K562 (cell line): ENCODE results near the gene MAD1L1. TPM values are rescaled to one million over a fixed set of nuclear protein-coding genes. Genes with fewer than 3 reads are reported as not detected.

Experiments
- ATAC-seq: fragments of 200-7000 bp; cut with Tn5 transposase; 3 replicates; pipeline ENCODE4 v1.9.1; 2020; ENCODE audit warnings: moderate library complexity
- BruUV-seq: library from RNA; stranded (reverse); fragments of 400-500 nt; replicated peaks from 2 replicates; lab custom pipeline; 2021; lab: Mats Ljungman, UMichigan
- CTCF ChIA-PET: fragments of 300-600 bp; formaldehyde crosslinking; extraction: SDS; loops from one replicate; lab custom pipeline; 2021; ENCODE audit warnings: low intra/inter-chr PET ratio; lab: Yijun Ruan, JAX
- POLR2A ChIA-PET: fragments of 300-600, 350-650 bp; sonication (Branson Sonifier 250); formaldehyde crosslinking; extraction: SDS; loops from one replicate; lab custom pipeline; 2021; ENCODE audit warnings: antibody characterized with exemption, inconsistent platforms; lab: Yijun Ruan, JAX
- DNase-seq, 4 experiments: peaks; one replicate each; pipeline versions ENCODE4 v3.0.0 to v3.0.0-alpha.2; 2011 to 2018; ENCODE audit warnings: low spot score in 3 of 4, mixed read lengths in 3 of 4; ENCODE audit errors: extremely low read depth in 1 of 4
- FAIRE-seq: peaks from 2 replicates; lab custom pipeline; 2011; peaks lifted over from hg19 to GRCh38; lab: Jason Lieb, UNC
- H2AFZ ChIP-seq: 2 replicates; pipeline ENCODE4 v1.6.0; 2011; ENCODE audit warnings: low read depth, low read length, control low read depth, inconsistent platforms
- H3K27ac ChIP-seq: fragments of 200-600 bp; 3 replicates; pipeline ENCODE4 v1.8.0; 2011; ENCODE audit warnings: low read depth, mild to moderate bottlenecking, control low read depth, inconsistent platforms, low read length, moderate library complexity, mixed read lengths; ENCODE audit errors: extremely low read depth
- H3K27me3 ChIP-seq, 2 experiments: fragments of 300-600 bp in 1 of 2; 2 replicates in 1 of 2; 3 replicates in 1 of 2; pipeline versions ENCODE4 v1.6.0 to v1.8.0; 2011; ENCODE audit warnings: inconsistent platforms in 2 of 2, low read length in 2 of 2, mild to moderate bottlenecking in 1 of 2, mixed read lengths in 1 of 2, moderate library complexity in 1 of 2; ENCODE audit not compliant: control insufficient read depth in 2 of 2, insufficient read depth in 2 of 2
- H3K36me3 ChIP-seq: fragments of 300-600 bp; 3 replicates; pipeline ENCODE4 v1.8.0; 2011; ENCODE audit warnings: mild to moderate bottlenecking, low read length, inconsistent platforms; ENCODE audit not compliant: control insufficient read depth, insufficient read depth
- H3K4me1 ChIP-seq, 2 experiments: fragments of 200-600 bp in 1 of 2; replicated peaks in 1 of 2; 2 replicates in 1 of 2; 3 replicates in 1 of 2; pipeline versions ENCODE4 v1.5.1 to v1.8.0; 2011; ENCODE audit warnings: inconsistent platforms in 2 of 2, low read length in 2 of 2, mild to moderate bottlenecking in 1 of 2, mixed read lengths in 1 of 2, moderate library complexity in 1 of 2; ENCODE audit not compliant: control insufficient read depth in 2 of 2, insufficient read depth in 2 of 2
- H3K4me2 ChIP-seq: 2 replicates; pipeline ENCODE4 v1.6.1; 2011; ENCODE audit warnings: low read length, control low read depth, inconsistent platforms, mixed read lengths; ENCODE audit not compliant: insufficient read depth
- H3K4me3 ChIP-seq: fragments of 200-600 bp; sonication (generic), shearing (Covaris generic); 2 replicates; pipeline ENCODE4 v1.5.1; 2016; ENCODE audit warnings: control low read depth, inconsistent platforms
- H3K79me2 ChIP-seq: fragments of 200-600 bp; 3 replicates; pipeline ENCODE4 v1.8.0; 2011; ENCODE audit warnings: low read length, inconsistent platforms; ENCODE audit not compliant: control insufficient read depth, insufficient read depth
- H3K9ac ChIP-seq, 2 experiments: 2 replicates each; pipeline versions ENCODE4 v1.6.0 to v1.6.1; 2011; ENCODE audit warnings: low read depth in 2 of 2, low read length in 2 of 2, control low read depth in 1 of 2, inconsistent platforms in 1 of 2, mild to moderate bottlenecking in 1 of 2, mixed read lengths in 1 of 2; ENCODE audit not compliant: insufficient read depth in 1 of 2
- H3K9me1 ChIP-seq: one replicate; pipeline ENCODE4 v1.6.0; 2011; ENCODE audit warnings: inconsistent platforms, mild to moderate bottlenecking, low read length, moderate library complexity; ENCODE audit not compliant: control insufficient read depth, insufficient read depth
- H3K9me3 ChIP-seq: replicated peaks from 2 replicates; pipeline ENCODE4 v1.5.1; 2011; ENCODE audit warnings: low read depth, low read length, inconsistent platforms; ENCODE audit not compliant: control insufficient read depth, insufficient read depth
- H4K20me1 ChIP-seq: replicated peaks from 2 replicates; pipeline ENCODE4 v1.6.1; 2011; ENCODE audit warnings: low read length, inconsistent platforms, mixed read lengths; ENCODE audit not compliant: control insufficient read depth, insufficient read depth
- MEF2A ChIP-seq: IDR thresholded peaks from 2 replicates; pipeline ENCODE4 v1.6.1; 2011; ENCODE audit warnings: low read depth, mild to moderate bottlenecking, low read length, moderate library complexity; ENCODE audit not compliant: control insufficient read depth
- NRF1 ChIP-seq, 2 experiments: fragments of 450-650 bp; IDR thresholded peaks in 1 of 2; conservative IDR thresholded peaks in 1 of 2; 2 replicates each; pipeline ENCODE4 v1.6.1; 2014; ENCODE audit warnings: mild to moderate bottlenecking in 2 of 2
- PCBP1 ChIP-seq: fragments of 200-400 bp; formaldehyde crosslinking; IDR thresholded peaks from 2 replicates; pipeline ENCODE4 v1.6.1; 2018; ENCODE audit warnings: mild to moderate bottlenecking, low read depth, low read length; ENCODE audit not compliant: poor library complexity, severe bottlenecking
- RB1 ChIP-seq: fragments of 450-650 bp; IDR thresholded peaks from 2 replicates; pipeline ENCODE4 v1.6.1; 2017; ENCODE audit warnings: low read depth, mild to moderate bottlenecking
- SMAD2 ChIP-seq: fragments of 150-350 bp; IDR thresholded peaks from 2 replicates; pipeline ENCODE4 v1.6.1; 2014; ENCODE audit warnings: low read depth, mild to moderate bottlenecking, low read length
- SMAD3 ChIP-seq: fragments of 450-650 bp; formaldehyde crosslinking; conservative IDR thresholded peaks from 2 replicates; pipeline ENCODE4 v1.4.0; 2020; ENCODE audit warnings: mild to moderate bottlenecking
- SMARCA5 ChIP-seq: fragments of 450-650 bp; IDR thresholded peaks from 2 replicates; pipeline ENCODE4 v1.6.1; 2016
- ZBTB43 ChIP-seq: sonication (generic); formaldehyde crosslinking; IDR thresholded peaks from 2 replicates; pipeline ENCODE4 v1.8.0; 2023; ENCODE audit warnings: mild to moderate bottlenecking, missing genetic modification reagents
- ZNF146 ChIP-seq: IDR thresholded peaks from one replicate; pipeline ENCODE4 v1.6.1; 2018; ENCODE audit warnings: missing compliant biosample characterization; ENCODE audit not compliant: unreplicated experiment
- ZNF274 ChIP-seq: IDR thresholded peaks from 2 replicates; pipeline ENCODE4 v1.6.1; 2011; ENCODE audit warnings: low read depth, mild to moderate bottlenecking, low read length, moderate library complexity, borderline replicate concordance
- ZNF57 ChIP-seq: fragments of 450-650 bp; formaldehyde crosslinking; IDR thresholded peaks from 2 replicates; pipeline ENCODE4 v1.4.0; 2020; ENCODE audit warnings: mild to moderate bottlenecking, moderate library complexity
- ZNF639 ChIP-seq, 2 experiments: fragments of 200-800 bp in 1 of 2; sonication (Bioruptor generic) in 1 of 2; sonication (generic) in 1 of 2; formaldehyde crosslinking in 1 of 2; IDR thresholded peaks in 1 of 2; conservative IDR thresholded peaks in 1 of 2; 2 replicates each; pipeline versions ENCODE4 v1.5.0 to v1.6.1; 2016 to 2020; ENCODE audit warnings: missing compliant biosample characterization in 1 of 2, missing genetic modification characterization in 1 of 2, missing genetic modification reagents in 1 of 2
- WGBS: fragments of 100-300 bp; shearing (Covaris generic); methylation state at CpG from one replicate; pipeline ENCODE4 v1.1.6; 2016; ENCODE audit warnings: low coverage, mixed read lengths; ENCODE audit not compliant: insufficient coverage; ENCODE audit errors: missing lambda C conversion rate; 5-methylcytosine and 5-hydroxymethylcytosine counted together
- in situ Hi-C: fragments of 300-500 bp; cut with MboI; formaldehyde crosslinking; loops from 4 replicates; pipeline ENCODE4 v1.15.0; 2018; ENCODE audit warnings: inconsistent platforms, mixed read lengths
- intact Hi-C: fragments of 100-400 bp; cut with micrococcal nuclease; formaldehyde crosslinking; loops from 2 replicates; pipeline ENCODE4 v1.14.2; 2022
- polyA plus RNA-seq, 8 experiments: library from polyadenylated mRNA; depleted of rRNA in 4 of 8; stranded (reverse) in 5 of 8; unstranded in 3 of 8; fragments of >200 nt; fragmentation: Nextera tagmentation in 2 of 8; fragmentation: Illumina TruSeq in 1 of 8; extraction: Ambion mirVana in 2 of 8; extraction: Trizol in 1 of 8; gene quantifications; 2 replicates each; pipeline versions ENCODE4 v1.2.1 to v1.2.3, GENCODE V29; 2011 to 2014; ENCODE audit warnings: inconsistent platforms in 1 of 8, missing spikeins in 1 of 8
- total RNA-seq, 7 experiments: library from RNA; depleted of rRNA in 6 of 7; stranded (reverse); fragments of >200 nt in 6 of 7; fragmentation: Illumina TruSeq in 2 of 7; extraction: Trizol in 2 of 7; gene quantifications; 2 replicates each; pipeline versions ENCODE4 v1.2.1 to v1.2.3, GENCODE V29; 2011 to 2021; ENCODE audit warnings: low replicate concordance in 1 of 7
- TF ChIP-seq, protein P1 (sequence below): fragments of 450-650 bp; IDR thresholded peaks from 2 replicates; pipeline ENCODE4 v1.6.1; 2017; ENCODE audit warnings: antibody characterized with exemption
- TF ChIP-seq, protein P2 (sequence below): fragments of 150-350 bp; conservative IDR thresholded peaks from 2 replicates; pipeline ENCODE4 v1.6.1; 2014; ENCODE audit warnings: low read length

Gene MAD1L1
- total and polyA plus RNA-seq, 9 of the 15 experiments (the other 6 are each of a cell fraction or from before 2014, with no cell fraction given) = 1.7 to 89.7 (median 18.0) TPM

- TF ChIP-seq, protein P1, sequence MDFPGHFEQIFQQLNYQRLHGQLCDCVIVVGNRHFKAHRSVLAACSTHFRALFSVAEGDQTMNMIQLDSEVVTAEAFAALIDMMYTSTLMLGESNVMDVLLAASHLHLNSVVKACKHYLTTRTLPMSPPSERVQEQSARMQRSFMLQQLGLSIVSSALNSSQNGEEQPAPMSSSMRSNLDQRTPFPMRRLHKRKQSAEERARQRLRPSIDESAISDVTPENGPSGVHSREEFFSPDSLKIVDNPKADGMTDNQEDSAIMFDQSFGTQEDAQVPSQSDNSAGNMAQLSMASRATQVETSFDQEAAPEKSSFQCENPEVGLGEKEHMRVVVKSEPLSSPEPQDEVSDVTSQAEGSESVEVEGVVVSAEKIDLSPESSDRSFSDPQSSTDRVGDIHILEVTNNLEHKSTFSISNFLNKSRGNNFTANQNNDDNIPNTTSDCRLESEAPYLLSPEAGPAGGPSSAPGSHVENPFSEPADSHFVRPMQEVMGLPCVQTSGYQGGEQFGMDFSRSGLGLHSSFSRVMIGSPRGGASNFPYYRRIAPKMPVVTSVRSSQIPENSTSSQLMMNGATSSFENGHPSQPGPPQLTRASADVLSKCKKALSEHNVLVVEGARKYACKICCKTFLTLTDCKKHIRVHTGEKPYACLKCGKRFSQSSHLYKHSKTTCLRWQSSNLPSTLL = no peak
- TF ChIP-seq MEF2A = no peak
These were observed 57.2 kb downstream of the MAD1L1 start (continued) for GRCh38 chr7:2175514-2175913.

- no TSS peak for BruUV-seq
- ATAC-seq (no peak), DNase-seq (no peak), FAIRE-seq (no peak)
- intact Hi-C loops = no loop called here
- H3K4me3 ChIP-seq = no peak overlapping the region
- no peaks in the 10 kb centered on the region for H3K9me3 ChIP-seq
- H3K9me1 ChIP-seq = peaks cover 3% of the 10 kb centered on the region
- H3K4me1 ChIP-seq = peaks cover 0 to 13% of the 10 kb centered on the region in 2 experiments; a peak in 1 of 5 replicates
- H3K4me2 ChIP-seq = no peak overlapping the region
- peaks cover 21% of the 10 kb centered on the region; the same call in 2 of the 3 replicates for H3K36me3 ChIP-seq
- in situ Hi-C loops = no loop called here
- POLR2A ChIA-PET = interaction anchor here (0.6 to 0.7 kb wide), 2 partner anchors 11 to 103 kb away, joined by 3 read pairs; no protein-coding TSS in a partner anchor
- H3K79me2 ChIP-seq = no peaks in the 10 kb centered on the region
- H3K27ac ChIP-seq = no peak overlapping the region
- no peaks in the 10 kb centered on the region for H3K27me3 ChIP-seq
- WGBS = 94% methylated on average over 12 of the region's 15 CpGs
- CTCF ChIA-PET = no interaction called here
- no peak overlapping the region for H2AFZ ChIP-seq
- H3K9ac ChIP-seq = 0 out of 4 replicates have a peak overlapping the region, but pooled peaks of 1 of the 2 experiments have one; percentile 13
- H4K20me1 ChIP-seq = peaks cover 8% of the 10 kb centered on the region
- no peak for TF ChIP-seq SMAD2
- no peak for TF ChIP-seq RB1
- TF ChIP-seq SMARCA5 = no peak
- TF ChIP-seq ZNF639 (CRISPR knock-in tag; conservative IDR thresholded peaks at IDR 0.05 in 1 of 2, IDR thresholded peaks at IDR 0.05 in 1 of 2) = no peak
- TF ChIP-seq ZNF274 = no peak
- no peak for TF ChIP-seq ZNF146 (CRISPR knock-in tag)
- no peak for TF ChIP-seq ZBTB43
- TF ChIP-seq SMAD3 = no peak
- no peak for TF ChIP-seq NRF1 (conservative IDR thresholded peaks at IDR 0.05 in 1 of 2, IDR thresholded peaks at IDR 0.05 in 1 of 2)
- TF ChIP-seq, protein P2, sequence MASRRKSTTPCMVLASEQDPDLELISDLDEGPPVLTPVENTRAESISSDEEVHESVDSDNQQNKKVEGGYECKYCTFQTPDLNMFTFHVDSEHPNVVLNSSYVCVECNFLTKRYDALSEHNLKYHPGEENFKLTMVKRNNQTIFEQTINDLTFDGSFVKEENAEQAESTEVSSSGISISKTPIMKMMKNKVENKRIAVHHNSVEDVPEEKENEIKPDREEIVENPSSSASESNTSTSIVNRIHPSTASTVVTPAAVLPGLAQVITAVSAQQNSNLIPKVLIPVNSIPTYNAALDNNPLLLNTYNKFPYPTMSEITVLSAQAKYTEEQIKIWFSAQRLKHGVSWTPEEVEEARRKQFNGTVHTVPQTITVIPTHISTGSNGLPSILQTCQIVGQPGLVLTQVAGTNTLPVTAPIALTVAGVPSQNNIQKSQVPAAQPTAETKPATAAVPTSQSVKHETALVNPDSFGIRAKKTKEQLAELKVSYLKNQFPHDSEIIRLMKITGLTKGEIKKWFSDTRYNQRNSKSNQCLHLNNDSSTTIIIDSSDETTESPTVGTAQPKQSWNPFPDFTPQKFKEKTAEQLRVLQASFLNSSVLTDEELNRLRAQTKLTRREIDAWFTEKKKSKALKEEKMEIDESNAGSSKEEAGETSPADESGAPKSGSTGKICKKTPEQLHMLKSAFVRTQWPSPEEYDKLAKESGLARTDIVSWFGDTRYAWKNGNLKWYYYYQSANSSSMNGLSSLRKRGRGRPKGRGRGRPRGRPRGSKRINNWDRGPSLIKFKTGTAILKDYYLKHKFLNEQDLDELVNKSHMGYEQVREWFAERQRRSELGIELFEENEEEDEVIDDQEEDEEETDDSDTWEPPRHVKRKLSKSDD = no peak
- TF ChIP-seq PCBP1 = no peak
- no peak for TF ChIP-seq ZNF57 (CRISPR knock-in tag)
These were observed 57.7 kb downstream of the MAD1L1 start for GRCh38 chr7:2175091-2175490.
